GM18907 (cell line): ENCODE results near the gene ECHDC3.

Experiments used
- ATAC-seq: cut with Tn5 transposase; IDR thresholded peaks from one replicate; pipeline ENCODE4 v1.9.1; 2021; ENCODE audit warnings: mild to moderate bottlenecking, moderate library complexity; ENCODE audit not compliant: unreplicated experiment

Gene ECHDC3

DNA sequence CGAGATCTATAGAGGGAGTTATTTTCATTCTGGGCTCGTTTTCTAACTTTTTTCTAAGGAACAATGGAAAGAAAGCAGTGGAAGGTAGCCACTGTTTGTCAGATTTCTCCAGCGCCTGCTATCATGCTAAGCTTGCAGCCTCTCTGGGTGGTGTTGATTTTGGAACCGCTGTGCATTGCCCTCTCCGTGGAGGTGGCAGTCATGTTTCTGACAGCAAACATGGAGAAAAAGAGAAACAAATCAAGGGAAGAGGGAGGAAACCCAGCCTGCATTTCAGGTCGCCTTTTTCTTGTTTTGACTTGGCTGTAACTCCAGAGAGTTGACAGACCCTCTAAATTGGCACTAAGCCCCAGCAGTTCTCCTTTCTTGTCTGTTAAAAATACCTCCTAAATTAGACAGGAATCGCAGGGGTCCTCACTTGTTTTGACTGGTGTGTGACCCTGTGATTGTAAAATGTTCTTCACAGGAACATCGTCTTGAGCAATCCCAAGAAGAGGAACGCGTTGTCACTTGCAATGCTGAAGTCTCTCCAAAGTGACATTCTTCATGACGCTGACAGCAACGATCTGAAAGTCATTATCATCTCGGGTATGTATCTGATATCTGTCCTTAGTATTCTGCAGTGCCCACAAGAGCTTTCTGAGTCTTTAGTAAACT is 4.8 kb downstream of the ECHDC3 start:
- ATAC-seq: no peak

DNA sequence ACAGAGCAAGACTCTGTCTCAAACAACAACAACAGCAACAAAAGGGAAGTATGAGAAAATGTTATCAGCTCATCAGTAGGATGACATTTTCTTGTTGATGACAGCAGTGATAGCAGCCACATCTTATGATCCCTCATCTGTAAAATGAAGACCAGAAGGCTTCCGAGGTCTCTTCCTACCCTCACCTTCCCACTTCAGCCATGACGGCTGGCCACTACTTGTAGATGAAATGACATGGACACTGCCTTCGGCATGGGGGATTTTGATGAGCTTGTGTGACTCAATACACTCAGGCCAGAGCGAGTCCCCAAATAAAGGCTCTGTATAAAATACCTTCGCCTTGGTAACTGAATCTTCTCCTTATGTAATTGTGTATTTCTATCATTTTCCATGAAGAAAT is 6.7 kb downstream of the ECHDC3 start:
- ATAC-seq: no peak

DNA sequence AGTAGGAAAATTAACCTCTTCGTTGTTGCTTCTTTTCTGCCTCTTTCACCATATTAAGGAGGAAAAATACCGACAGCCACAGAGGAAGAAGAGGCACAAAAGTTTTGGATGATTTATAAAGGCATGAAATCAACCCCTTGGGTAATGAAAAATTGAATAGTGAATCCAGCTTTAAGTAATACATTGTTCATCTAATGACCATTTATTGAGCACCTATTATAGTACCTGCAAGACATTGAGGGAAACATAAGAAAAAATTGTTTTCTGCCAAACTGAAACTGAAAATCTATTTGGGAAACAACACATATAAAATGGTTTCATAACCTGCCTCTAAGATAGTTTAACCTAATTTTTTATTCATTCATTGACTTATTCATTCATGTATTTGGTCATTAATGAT is 8.2 kb downstream of the ECHDC3 start:
- ATAC-seq: no peak

DNA sequence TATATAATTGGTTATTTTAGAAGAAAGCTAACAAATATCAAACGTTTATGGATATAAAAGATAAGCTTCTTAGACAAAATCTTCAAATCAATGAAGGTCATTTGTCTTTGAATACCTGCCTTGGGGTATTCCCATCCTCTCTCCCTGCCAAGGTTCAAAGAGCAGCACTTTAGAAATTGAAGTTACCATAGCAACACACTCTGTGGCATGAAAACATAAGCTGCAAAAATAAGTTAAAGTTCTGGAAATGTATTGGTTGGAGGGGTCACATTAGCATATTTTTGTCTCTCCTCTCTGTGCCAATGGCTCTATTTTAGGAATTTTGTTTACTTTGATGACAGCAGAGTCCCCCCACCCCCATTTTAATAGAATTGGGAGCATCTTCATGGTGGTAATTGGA is 12.0 kb downstream of the ECHDC3 start:
- ATAC-seq: no peak

DNA sequence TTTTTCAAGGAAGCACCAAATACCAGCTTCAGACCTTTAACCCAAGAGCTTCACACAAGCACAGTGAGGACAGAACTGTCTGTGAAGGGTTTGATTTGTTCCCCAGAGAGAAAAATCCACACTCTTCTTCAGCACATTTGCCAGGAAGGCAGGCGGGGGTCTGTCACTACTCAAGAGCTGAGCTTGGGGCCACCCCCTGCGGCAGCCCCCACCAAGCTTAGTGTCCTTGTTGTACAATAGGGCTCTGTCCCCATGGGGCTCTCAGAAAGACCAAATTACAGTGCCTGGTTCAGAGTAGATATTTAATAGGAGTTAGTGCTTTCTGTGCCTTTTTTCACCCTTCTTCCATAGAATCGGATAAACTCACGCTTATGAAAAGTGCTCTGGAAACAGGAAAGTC is 12.4 kb downstream of the ECHDC3 start:
- ATAC-seq: no peak

DNA sequence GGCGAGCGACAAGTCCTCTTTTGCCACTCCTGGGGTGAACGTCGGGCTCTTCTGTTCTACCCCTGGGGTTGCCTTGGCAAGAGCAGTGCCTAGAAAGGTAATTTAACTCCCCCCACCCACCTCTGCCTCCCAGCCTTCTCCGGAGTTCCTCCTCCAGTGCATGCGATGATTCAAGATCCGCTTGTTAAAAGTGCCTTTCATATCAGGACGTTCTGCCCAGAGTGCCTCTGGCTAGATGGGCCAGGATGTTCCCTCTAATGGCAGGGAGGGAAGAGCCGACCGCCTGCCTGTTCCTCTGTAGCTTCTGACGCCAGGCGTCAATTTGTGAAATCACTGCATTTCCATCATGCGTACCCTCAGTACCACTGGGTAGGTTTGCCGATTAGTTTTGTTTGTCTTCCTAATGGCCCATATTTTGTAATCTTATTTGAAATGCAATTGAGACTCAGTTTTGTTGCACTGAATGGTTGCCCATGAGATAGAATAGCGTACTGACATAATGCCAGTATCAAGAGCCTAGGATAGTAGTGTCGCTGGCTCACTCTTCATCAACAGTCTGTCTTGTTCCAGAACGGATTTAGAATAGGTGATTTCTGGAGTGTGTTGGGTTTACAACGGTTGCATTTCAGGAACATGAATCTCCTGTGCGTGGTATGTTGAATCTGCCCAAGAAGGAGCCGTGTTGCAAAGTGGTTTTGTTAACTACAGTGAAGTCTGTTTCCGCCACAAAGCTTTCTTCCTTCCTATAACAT is 13.5 kb downstream of the ECHDC3 start:
- no peak for ATAC-seq

DNA sequence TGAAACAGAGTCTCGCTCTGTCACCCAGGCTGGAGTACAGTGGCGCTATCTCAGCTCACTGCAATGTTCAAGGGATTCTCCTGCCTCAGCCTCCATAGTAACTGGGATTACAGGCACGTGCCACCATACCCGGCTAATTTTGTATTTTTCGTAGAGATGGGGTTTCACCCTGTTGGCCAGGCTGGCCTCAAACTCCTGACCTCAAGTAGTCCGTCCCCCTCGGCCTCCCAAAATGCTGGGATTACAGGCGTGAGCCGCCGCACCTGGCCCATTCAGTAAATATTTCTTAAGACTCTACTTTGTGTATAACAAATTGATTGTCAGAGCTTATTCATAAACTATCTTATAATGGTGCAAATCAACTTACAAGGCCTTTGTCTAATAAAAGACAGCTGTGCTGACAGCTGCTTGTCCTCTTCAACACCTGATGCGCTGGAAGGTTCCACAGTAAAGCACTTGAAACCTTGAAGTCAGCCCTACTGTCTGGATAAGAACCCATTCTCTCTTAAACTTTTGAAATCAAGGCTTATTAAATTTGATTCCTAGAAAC is 14.7 kb downstream of the ECHDC3 start:
- ATAC-seq: no peak

DNA sequence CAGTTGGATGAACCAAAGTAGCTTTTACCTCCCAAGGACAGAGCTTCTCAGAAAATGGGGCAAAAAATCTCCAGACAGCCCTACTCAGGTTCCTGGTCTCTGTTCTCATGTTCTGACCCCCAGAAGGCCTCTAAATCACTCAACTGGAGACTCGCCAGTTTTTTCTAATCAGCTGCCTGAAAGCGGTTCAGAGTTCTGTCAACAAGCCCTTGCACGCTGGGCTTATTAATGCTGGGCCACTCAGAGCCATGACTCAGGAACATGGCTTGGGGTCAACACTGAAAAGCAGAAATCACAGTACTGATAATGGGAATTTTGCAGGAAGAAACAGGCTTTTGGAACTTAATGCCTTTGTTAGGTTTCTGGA is 15.3 kb downstream of the ECHDC3 start:
- no peak for ATAC-seq

DNA sequence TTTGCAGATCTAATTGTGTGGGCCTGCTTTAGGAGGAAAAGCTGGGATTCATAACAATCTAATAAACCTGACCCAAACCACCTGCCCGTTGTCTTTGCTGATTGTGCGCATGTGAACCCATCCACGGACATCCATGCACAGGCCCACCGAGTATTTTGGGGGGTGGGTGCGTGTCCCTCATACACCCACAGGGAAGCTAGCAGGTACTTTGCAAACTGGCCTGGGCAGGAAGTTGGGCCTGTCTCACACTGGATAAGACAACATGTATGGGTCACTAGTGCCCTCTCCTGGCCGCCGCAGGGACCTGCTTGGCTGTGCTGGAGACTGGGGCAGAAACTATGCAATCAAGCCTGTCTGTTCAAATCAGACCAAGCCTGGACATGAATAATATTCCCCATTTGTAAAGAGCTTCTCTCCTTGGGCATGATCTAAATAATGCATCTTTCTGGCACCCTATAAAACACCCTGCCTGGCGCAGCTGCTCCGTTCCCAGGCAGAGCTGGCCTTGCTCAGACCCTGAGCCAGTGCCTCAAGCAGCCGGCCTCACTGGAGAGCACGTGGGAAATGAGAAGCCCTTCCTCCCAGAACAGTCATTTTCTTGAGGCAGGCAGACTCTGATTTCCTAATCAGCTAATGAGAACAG is 15.8 kb downstream of the ECHDC3 start:
- ATAC-seq: peak; percentile 96

DNA sequence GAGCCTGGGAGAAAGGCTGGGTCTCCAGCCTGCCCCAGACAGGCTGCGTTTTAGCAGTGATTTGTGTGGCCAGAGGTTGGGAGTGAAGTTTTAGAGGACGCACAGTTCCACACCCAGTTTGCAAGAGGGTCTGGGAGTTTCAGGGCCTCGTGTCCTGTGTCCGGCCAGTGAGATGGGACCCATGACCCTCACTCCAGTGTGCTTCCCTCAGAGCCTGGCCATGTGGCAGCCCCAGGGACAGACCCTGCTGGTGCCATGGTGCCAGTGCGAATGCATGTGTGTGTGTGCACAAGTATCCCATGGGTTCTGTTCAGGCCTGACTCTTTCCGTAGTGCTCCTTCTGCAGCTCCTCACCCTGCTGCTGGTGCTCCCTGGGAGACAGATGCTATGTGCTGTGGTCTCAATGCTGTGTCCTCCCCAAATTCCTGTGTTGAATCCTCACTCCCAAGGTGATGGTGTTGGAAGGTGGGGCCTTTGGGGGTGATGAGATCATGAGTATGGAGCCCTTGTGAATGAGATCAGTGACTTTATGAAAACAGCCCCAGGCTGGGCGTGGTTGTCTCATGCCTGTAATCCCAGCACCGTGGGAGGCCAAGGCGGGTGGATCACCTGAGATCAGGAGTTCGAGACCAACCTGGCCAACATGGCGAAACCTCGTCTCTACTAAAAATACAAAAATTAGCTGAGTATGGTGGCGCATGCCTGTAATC is 16.5 kb downstream of the ECHDC3 start:
- ATAC-seq: no peak

DNA sequence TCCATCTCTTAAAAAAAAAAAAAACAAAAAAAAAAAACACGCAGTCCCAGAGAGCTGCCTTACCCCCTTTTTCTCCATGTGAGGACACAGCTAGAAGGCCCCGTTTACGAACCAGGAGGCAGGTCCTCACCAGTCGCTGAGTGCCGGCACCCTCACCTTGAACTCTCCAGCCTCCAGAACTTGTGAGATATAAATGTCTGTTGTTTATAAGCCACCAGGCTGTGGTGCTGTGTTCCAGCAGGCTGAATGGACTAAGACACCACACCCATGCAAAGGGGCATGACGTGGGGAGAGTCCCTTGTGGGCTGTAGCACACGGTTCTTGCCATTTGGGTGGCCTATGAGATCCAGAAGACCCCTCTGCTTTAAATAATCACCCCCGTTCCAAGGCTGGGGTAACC is 17.2 kb downstream of the ECHDC3 start:
- ATAC-seq: no peak

DNA sequence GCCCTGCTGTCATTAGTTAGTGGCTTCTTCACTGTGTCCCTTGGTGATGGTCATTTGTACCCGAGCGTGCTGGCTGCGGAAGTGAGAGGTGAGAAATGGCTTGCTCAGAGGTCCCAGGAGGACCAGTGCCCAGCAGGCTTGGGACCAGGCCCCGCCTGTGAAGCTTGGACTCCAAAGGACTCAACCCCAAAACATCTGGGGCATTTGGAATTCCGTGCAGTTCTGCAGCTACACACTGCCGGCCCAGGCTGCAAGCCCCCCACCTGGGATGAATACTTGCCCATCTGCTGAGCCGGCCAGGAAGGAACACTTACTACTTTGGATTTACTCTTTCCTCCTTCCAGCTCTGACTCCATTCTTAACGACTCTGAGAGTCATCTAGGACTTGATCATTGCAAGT is 18.0 kb downstream of the ECHDC3 start:
- no peak for ATAC-seq

DNA sequence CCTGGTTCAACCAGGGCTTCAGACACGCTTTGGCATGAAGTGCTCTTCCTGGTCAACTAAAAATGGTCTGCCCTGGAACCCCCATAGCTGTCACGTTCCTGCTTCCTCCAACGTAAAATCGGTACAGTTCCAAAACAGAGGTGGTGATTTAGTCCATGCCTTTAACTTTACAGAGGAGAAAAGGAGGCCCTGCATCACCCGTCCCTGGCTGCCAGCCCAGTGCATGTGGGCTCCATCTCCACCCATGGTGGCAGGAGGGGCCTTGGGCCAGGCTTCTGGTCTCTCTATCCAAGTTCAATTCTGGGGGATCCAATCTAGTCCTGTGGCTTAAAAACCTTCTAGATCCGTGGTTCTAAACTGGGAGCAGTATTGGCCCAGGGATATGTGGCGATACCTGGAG is 18.7 kb downstream of the ECHDC3 start:
- ATAC-seq: no peak

DNA sequence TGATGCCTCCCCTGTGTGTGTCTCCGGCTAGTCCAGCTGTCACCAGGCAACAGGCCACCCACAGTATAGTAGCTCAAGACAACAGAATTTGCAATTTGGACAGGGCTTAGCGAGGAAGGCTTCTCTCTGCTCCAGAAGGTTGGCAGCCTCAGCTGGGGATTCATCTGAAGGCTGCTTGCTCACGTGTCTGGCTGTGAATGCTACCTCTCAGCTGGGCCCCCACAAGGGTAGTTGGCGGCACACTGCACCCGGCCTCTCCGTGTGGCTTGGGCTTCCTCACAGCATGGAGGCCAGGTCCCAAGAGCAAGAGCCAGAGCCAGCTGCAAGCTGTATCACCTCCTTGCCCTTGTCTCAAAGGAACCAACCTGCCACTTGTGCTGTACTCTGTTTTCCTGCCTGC is 19.2 kb downstream of the ECHDC3 start:
- no peak for ATAC-seq

DNA sequence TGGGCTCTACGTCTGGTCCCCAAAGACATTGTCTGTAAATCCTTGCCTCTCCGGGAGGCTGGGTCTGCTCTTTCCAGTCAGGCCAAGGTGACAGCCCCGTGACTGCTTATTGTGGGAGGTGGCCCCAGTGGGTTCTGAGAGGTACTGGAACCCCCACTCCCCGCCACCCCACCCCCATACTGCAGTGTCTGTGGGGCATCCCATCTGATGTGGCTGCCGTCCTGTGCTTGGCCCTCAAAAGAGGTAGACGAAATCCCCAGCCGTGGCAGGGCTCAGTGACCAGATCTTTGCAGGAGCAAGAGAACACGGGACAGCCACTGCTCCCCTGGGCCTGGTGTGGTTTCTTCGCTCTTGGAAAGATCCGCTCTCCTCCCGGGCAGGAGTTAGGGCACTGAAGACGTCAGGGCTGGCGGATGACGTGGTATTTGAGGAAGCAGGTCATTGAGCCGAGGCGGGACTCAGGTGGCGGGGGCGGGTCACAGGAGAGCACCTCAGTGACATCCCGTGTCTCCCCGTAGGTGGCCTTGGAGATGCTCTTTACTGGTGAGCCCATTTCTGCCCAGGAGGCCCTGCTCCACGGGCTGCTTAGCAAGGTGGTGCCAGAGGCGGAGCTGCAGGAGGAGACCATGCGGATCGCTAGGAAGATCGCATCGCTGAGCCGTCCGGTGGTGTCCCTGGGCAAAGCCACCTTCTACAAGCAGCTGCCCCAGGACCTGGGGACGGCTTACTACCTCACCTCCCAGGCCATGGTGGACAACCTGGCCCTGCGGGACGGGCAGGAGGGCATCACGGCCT is 20.7 kb downstream of the ECHDC3 start:
- no peak for ATAC-seq

DNA sequence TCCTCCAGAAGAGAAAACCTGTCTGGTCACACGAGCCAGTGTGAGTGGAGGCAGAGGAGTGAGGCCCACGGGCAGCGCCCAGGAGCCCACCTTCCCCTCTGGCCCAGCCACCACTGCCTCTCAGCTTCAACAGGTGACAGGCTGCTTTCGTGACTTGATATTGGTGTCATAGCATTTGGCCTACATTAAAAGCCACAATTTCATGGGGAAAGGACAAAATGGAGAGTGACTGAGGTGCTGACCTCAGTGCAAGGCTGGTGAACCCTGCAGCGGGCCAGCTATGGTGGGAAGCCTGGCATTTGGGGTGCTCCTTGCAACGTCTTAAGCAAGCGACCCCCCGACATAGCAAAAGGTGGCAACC is 21.3 kb downstream of the ECHDC3 start:
- ATAC-seq: no peak

DNA sequence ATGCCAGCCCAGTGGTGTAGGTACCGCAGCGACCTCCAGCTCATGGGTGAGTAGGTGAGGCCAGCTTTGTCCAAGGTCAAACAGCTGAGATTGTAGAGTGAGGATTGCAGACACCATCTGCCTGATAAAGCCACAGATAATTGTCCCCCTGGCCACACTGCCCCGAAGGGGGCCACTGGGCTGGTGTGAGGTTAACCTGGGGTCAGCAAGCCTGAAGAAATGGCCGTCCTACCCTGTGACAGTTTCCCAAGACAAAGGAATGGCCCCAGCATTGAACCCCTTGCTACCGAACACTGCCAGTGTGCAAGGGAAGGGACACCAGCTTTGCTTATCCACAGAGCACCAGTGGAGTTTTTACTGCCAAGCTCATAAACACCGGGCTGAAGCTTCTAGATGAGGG is 23.0 kb downstream of the ECHDC3 start:
- ATAC-seq: no peak

DNA sequence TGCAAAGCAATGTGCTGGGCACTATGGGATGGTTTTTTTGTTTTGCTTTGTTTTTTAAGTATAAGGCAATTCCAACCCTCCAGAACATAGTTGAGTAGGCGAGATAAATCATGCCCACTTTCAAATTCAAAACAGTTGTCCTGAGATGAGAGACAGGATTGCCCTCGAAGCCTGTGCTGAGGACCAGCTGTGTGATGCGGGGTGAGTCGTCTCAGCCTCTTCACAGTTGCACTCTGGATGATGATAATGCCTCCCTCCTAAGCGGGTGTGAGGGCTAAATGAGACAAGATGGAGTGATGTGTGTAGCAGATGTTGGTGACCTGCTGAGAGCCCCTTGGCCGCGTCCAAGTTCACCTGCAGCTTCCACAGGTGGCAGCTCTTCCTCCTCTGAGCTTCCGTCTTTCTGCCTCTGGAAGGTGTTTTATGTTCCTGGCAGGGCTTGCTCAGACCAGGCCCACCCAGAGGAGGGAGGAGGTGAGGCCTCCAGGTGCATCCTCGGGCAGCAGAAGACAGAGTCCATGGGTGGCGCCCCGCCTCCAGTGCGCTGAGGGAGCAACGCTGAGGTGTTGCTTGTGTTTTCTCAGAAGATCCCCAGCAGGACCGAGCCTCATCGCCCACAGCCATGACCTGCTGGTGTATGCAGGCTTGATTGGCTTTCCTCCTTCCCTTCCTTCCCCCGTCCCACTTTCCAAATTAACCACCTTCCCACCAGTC is 30.6 kb downstream of the ECHDC3 start:
- ATAC-seq: no peak

DNA sequence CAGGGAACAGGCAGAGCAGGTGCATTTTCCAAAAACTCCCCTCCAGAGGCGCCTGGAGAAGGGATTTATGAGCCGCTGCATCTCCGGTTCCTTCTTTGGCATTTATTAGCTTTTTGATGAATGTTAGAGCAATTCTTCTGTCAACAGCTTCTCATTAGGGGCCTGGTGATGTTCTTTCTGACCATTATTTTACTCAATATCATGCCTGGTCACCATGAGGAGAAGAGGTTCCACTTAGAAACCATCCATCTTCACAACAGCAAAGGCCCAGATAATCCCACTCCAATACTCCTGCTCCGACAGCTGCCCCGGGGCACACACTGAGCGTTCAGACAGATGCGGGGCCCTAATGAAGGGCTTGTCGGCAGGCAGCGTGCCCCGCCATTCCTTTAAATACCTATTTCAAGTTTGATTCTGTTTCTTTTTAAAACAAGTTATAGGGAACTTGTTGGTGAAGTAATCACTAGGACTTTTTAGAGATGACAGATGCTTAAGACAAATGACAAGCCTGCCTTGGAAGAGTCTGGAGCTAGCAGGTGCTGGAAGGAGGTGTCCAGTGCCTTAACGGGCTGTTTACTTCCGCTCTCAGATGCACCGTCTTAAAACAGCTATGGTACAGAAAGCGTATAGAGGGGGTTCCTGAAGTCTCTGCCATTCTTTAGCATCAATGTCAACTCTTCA is 31.7 kb downstream of the ECHDC3 start:
- ATAC-seq: no peak

DNA sequence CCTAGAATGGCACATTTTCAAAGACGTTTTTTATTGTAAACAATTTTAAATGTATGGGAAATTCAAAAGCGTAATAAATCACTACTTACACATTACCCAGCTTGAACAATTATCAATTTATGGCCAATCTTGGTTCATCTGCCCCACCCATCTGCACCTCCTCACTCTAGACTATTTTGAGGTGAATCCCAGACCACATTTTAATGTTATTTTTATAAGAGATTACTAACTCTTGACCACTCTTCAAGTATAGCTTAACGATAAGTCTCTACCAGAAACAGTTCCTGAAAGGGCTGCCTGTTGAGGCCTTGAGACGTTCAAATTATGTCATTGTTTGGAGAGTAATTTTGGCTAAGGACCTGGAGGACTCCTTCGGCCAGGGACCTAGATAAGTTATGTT is 33.2 kb downstream of the ECHDC3 start:
- no peak for ATAC-seq
